Measurements from ENCODE around the gene GOSR2.

Gene GOSR2

DNA sequence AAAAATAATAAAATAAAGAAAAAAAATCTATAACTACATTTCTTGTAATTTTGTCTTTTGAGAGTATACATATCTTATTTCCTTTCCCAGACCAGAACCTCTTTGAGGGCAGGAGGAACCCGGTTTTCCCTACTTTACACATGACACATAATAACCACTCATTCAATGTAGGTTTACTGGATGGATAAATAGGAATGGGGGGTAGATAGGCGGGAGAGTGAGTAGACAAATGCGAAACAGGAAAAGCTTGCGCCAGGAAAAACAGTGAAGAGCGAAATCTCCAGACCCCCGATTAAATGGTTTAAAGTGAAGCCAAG is 515 bp upstream of the GOSR2 start:
- peaks cover 32% of the 10 kb centered on the region for H3K4me1 Mint-ChIP-seq
- H3K9me3 Mint-ChIP-seq: no peaks in the 10 kb centered on the region

DNA sequence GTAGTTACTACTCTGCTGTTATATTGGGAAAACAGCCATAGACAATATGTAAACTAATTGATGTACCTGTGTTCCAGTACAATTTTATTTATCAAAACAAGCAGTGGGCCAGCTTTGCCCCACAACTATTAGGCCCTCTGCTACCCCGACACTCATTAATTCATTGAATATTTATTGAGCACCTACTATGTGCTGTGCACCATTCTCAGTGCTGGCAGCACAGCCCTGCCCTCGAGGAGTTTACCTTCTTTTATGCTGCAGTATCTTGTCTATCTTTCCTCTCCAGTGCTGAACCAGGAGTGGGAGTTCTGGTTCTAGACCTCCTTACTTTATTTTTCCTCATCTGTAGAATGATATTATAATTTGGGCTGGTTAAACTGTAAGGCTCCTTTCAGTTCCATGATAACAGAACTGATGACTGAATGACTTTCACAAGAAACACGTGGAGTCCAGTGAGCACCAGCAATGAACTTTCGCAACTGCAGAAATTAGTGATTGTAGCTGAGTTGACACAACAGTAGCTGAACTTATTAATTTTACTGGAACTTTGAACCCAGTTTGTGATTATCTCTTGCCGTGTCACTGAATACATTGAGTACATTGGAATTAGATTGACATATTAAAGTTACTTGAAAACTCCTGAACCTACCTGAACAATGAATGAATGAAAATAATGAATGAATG is 2.4 kb downstream of the GOSR2 start:
- Mint-ChIP-seq H3K4me1 (peaks cover 37% of the 10 kb centered on the region), H3K27me3 (ENCODE audit: low read depth) (no peaks in the 10 kb centered on the region), H3K9me3 (no peaks in the 10 kb centered on the region), H3K4me3 (peak overlapping the region; percentile 86 to 93 (median 92)), H3K36me3 (ENCODE audit: low read depth) (no peaks in the 10 kb centered on the region), H3K27ac (peak overlapping the region in 1 of 3 experiments; percentile 41)
- TF ChIP-seq, protein P1, sequence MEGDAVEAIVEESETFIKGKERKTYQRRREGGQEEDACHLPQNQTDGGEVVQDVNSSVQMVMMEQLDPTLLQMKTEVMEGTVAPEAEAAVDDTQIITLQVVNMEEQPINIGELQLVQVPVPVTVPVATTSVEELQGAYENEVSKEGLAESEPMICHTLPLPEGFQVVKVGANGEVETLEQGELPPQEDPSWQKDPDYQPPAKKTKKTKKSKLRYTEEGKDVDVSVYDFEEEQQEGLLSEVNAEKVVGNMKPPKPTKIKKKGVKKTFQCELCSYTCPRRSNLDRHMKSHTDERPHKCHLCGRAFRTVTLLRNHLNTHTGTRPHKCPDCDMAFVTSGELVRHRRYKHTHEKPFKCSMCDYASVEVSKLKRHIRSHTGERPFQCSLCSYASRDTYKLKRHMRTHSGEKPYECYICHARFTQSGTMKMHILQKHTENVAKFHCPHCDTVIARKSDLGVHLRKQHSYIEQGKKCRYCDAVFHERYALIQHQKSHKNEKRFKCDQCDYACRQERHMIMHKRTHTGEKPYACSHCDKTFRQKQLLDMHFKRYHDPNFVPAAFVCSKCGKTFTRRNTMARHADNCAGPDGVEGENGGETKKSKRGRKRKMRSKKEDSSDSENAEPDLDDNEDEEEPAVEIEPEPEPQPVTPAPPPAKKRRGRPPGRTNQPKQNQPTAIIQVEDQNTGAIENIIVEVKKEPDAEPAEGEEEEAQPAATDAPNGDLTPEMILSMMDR (IDR thresholded peaks at IDR 0.05; ENCODE audit: unreplicated experiment in 3 of 3): no peak

More for the DNA sequence above, 515 bp upstream of the GOSR2 start:
- no peaks in the 10 kb centered on the region for H3K27me3 Mint-ChIP-seq (ENCODE audit: low read depth)
- H3K27ac Mint-ChIP-seq: peak overlapping the region; percentile 100
- peak overlapping the region; percentile 86 to 93 (median 92) for H3K4me3 Mint-ChIP-seq
- TF ChIP-seq, protein P1 (IDR thresholded peaks at IDR 0.05; ENCODE audit: unreplicated experiment in 3 of 3): no peak
- no peaks in the 10 kb centered on the region for H3K36me3 Mint-ChIP-seq (ENCODE audit: low read depth)

GRCh38 chr17:46928467-46929261 is 5.7 kb downstream of the GOSR2 start:
- TF ChIP-seq, protein P1 (IDR thresholded peaks at IDR 0.05; ENCODE audit: unreplicated experiment in 3 of 3): no peak
- H3K4me1 Mint-ChIP-seq: peaks cover 30% of the 10 kb centered on the region
- peak overlapping the region in 1 of 3 experiments; percentile 1 for H3K4me3 Mint-ChIP-seq
- no peaks in the 10 kb centered on the region for H3K9me3 Mint-ChIP-seq
- H3K36me3 Mint-ChIP-seq (ENCODE audit: low read depth): peaks cover 28% of the 10 kb centered on the region
- no peaks in the 10 kb centered on the region for H3K27me3 Mint-ChIP-seq (ENCODE audit: low read depth)
- H3K27ac Mint-ChIP-seq: peak overlapping the region in 2 of 3 experiments; percentile 2 to 68

DNA sequence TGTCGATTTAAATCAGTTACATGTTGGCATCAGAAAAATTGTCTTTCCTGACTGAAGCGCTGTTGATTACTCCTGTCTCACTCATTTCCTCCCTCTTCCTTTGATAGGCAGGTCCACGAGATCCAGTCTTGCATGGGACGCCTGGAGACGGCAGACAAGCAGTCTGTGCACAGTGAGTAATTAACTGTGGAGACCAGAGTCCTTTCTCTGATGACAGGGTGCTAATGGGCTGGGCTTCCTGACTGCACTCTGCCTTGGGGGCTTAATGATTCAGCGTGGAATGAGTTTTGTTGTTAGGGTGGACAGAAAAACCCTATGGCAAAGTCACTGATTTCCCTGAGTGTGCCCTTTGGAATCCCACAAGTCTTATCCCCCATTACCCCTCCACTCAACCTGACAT is 6.5 kb downstream of the GOSR2 start:
- no peak overlapping the region for H3K4me3 Mint-ChIP-seq
- TF ChIP-seq, protein P1 (IDR thresholded peaks at IDR 0.05; ENCODE audit: unreplicated experiment in 3 of 3): no peak
- peak overlapping the region in 2 of 3 experiments; percentile 2 to 68 for H3K27ac Mint-ChIP-seq
- peaks cover 35% of the 10 kb centered on the region for H3K36me3 Mint-ChIP-seq (ENCODE audit: low read depth)
- peaks cover 22% of the 10 kb centered on the region for H3K4me1 Mint-ChIP-seq
- H3K9me3 Mint-ChIP-seq: no peaks in the 10 kb centered on the region
- H3K27me3 Mint-ChIP-seq (ENCODE audit: low read depth): no peaks in the 10 kb centered on the region

DNA sequence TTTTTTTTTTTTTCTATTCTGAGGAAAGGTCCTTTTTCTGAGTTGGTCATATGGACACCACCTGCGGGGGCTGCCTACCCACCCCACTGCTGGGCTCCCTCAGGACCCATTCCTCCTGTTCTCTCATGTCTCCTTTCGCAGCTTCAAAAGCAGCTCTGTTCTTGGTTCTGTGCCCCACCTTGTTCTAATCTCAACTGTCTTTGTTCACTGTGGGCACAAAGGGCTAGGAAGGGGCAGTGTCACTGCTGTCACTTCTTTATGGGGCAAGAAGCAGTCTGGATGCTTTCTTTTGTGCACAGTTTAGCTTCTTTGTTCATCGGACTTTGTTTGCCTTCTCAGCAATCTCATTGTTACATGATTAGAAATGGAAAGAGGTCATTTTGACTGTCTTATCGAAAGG is 7.1 kb downstream of the GOSR2 start:
- no peak overlapping the region for H3K4me3 Mint-ChIP-seq
- peak overlapping the region in 2 of 3 experiments; percentile 68 for H3K27ac Mint-ChIP-seq
- H3K9me3 Mint-ChIP-seq: no peaks in the 10 kb centered on the region
- H3K36me3 Mint-ChIP-seq (ENCODE audit: low read depth): peaks cover 38% of the 10 kb centered on the region
- TF ChIP-seq, protein P1 (IDR thresholded peaks at IDR 0.05; ENCODE audit: unreplicated experiment in 3 of 3): no peak
- peaks cover 18% of the 10 kb centered on the region for H3K4me1 Mint-ChIP-seq
- H3K27me3 Mint-ChIP-seq (ENCODE audit: low read depth): no peaks in the 10 kb centered on the region
